Measurements from ENCODE around the gene RUNX2. TPM values are rescaled to one million over a fixed set of nuclear protein-coding genes. Genes with fewer than 3 reads are reported as not detected.

The RUNX2 gene
- total and polyA plus RNA-seq, 9 of the 15 experiments (the other 6 are each of a cell fraction or from before 2014, with no cell fraction given), result 0.29 to 1.00 (median 0.43) TPM

DNA sequence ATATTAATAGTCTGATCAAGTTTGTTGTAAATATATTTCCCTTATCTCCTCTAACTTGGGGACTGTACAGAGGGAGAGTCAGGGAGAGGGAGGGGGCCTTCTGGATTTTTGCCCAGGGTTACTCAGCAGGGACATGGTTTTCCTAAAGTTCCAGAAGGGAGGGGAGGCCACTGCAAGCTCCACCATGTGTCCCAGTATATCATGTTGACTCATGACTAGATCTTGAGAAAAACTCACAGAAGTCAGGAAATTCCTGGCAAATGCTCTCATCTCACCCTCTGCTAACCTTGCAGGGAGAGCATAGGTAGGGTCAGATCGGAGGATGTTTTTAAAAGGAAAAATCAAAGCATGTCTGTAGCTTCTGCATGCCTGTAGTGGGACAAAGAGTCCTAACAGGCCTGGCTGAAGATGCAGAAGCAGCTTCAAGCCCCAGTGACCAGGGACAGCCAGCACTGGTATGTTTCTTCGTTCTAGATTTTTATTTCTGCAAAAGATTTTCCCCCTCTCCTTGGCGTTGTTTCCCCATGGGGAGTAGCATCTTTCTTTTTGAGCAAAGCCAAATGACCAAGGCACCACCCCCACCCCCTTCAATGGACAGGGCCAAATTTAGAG is 322.5 kb downstream of the RUNX2 start:
- Histone ChIP-seq H3K27me3 (ENCODE audit: control insufficient read depth in 2 of 2, insufficient read depth in 2 of 2, low read length in 2 of 2) (peaks cover 12 to 26% of the 10 kb centered on the region in 2 experiments), H3K9me1 (ENCODE audit: control insufficient read depth, insufficient read depth, low read length) (no peaks in the 10 kb centered on the region), H3K27ac (ENCODE audit: extremely low read depth, low read depth, low read length) (no peak overlapping the region), H2AFZ (ENCODE audit: low read depth, low read length) (no peak overlapping the region), H3K9me3 (replicated peaks; ENCODE audit: control insufficient read depth, insufficient read depth, low read depth, low read length) (no peaks in the 10 kb centered on the region), H3K36me3 (ENCODE audit: control insufficient read depth, insufficient read depth, low read length) (no peaks in the 10 kb centered on the region), H3K4me3 (no peak overlapping the region), H4K20me1 (replicated peaks; ENCODE audit: control insufficient read depth, insufficient read depth, low read length) (no peaks in the 10 kb centered on the region), H3K4me2 (ENCODE audit: insufficient read depth, low read length) (no peak overlapping the region), H3K79me2 (ENCODE audit: control insufficient read depth, insufficient read depth, low read length) (no peaks in the 10 kb centered on the region), H3K4me1 (replicated peaks in 1 of 2; ENCODE audit: control insufficient read depth in 2 of 2, insufficient read depth in 2 of 2, low read length in 2 of 2) (no peaks in the 10 kb centered on the region), H3K9ac (ENCODE audit: insufficient read depth in 1 of 2, low read depth in 2 of 2, low read length in 2 of 2) (no peak overlapping the region)
- intact Hi-C loops (cut with micrococcal nuclease), result no loop called here
- in situ Hi-C loops (cut with MboI), result no loop called here
- DNase-seq (ENCODE audit: extremely low read depth in 1 of 4, low spot score in 3 of 4), result no peak
- ATAC-seq, result no peak
- 0% methylated on average over 3 of the region's 3 CpGs for WGBS (ENCODE audit: insufficient coverage, low coverage, missing lambda C conversion rate)
- CTCF ChIA-PET (ENCODE audit: low intra/inter-chr PET ratio), result no interaction called here
- no peak for FAIRE-seq
- BruUV-seq (replicated peaks), result no TSS peak
- POLR2A ChIA-PET, result interaction anchor here (0.6 to 1.6 kb wide), 3 partner anchors 9 to 211 kb away, joined by 3 to 4 read pairs (median 4); no protein-coding TSS in a partner anchor
- TF ChIP-seq, protein P1, sequence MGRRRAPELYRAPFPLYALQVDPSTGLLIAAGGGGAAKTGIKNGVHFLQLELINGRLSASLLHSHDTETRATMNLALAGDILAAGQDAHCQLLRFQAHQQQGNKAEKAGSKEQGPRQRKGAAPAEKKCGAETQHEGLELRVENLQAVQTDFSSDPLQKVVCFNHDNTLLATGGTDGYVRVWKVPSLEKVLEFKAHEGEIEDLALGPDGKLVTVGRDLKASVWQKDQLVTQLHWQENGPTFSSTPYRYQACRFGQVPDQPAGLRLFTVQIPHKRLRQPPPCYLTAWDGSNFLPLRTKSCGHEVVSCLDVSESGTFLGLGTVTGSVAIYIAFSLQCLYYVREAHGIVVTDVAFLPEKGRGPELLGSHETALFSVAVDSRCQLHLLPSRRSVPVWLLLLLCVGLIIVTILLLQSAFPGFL (CRISPR knock-in tag; IDR thresholded peaks at IDR 0.05), result no peak
- TF ChIP-seq ZNF431 (CRISPR knock-in tag; IDR thresholded peaks at IDR 0.05) (no peak), CBFB (CRISPR knock-in tag; IDR thresholded peaks at IDR 0.05) (no peak), NCOA4 (IDR thresholded peaks at IDR 0.05; ENCODE audit: partially characterized antibody) (no peak), MYBL2 (IDR thresholded peaks at IDR 0.05; ENCODE audit: low read depth) (no peak), MYBL2 (CRISPR knock-in tag; IDR thresholded peaks at IDR 0.05; ENCODE audit: borderline replicate concordance) (no peak), HDAC8 (tag; IDR thresholded peaks at IDR 0.05) (no peak), MTA1 (IDR thresholded peaks at IDR 0.05; ENCODE audit: borderline replicate concordance) (no peak)
- TF ChIP-seq, protein P2, sequence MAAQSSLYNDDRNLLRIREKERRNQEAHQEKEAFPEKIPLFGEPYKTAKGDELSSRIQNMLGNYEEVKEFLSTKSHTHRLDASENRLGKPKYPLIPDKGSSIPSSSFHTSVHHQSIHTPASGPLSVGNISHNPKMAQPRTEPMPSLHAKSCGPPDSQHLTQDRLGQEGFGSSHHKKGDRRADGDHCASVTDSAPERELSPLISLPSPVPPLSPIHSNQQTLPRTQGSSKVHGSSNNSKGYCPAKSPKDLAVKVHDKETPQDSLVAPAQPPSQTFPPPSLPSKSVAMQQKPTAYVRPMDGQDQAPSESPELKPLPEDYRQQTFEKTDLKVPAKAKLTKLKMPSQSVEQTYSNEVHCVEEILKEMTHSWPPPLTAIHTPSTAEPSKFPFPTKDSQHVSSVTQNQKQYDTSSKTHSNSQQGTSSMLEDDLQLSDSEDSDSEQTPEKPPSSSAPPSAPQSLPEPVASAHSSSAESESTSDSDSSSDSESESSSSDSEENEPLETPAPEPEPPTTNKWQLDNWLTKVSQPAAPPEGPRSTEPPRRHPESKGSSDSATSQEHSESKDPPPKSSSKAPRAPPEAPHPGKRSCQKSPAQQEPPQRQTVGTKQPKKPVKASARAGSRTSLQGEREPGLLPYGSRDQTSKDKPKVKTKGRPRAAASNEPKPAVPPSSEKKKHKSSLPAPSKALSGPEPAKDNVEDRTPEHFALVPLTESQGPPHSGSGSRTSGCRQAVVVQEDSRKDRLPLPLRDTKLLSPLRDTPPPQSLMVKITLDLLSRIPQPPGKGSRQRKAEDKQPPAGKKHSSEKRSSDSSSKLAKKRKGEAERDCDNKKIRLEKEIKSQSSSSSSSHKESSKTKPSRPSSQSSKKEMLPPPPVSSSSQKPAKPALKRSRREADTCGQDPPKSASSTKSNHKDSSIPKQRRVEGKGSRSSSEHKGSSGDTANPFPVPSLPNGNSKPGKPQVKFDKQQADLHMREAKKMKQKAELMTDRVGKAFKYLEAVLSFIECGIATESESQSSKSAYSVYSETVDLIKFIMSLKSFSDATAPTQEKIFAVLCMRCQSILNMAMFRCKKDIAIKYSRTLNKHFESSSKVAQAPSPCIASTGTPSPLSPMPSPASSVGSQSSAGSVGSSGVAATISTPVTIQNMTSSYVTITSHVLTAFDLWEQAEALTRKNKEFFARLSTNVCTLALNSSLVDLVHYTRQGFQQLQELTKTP (IDR thresholded peaks at IDR 0.05; ENCODE audit: low read depth in 1 of 2, partially characterized antibody in 2 of 2), result no peak
- TF ChIP-seq, protein P3, sequence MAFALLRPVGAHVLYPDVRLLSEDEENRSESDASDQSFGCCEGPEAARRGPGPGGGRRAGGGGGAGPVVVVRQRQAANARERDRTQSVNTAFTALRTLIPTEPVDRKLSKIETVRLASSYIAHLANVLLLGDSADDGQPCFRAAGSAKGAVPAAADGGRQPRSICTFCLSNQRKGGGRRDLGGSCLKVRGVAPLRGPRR (CRISPR knock-in tag; IDR thresholded peaks at IDR 0.05), result no peak
- TF ChIP-seq, protein P4, sequence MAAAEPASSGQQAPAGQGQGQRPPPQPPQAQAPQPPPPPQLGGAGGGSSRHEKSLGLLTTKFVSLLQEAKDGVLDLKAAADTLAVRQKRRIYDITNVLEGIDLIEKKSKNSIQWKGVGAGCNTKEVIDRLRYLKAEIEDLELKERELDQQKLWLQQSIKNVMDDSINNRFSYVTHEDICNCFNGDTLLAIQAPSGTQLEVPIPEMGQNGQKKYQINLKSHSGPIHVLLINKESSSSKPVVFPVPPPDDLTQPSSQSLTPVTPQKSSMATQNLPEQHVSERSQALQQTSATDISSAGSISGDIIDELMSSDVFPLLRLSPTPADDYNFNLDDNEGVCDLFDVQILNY (CRISPR knock-in tag; IDR thresholded peaks at IDR 0.05), result no peak
- TF ChIP-seq, protein P5, sequence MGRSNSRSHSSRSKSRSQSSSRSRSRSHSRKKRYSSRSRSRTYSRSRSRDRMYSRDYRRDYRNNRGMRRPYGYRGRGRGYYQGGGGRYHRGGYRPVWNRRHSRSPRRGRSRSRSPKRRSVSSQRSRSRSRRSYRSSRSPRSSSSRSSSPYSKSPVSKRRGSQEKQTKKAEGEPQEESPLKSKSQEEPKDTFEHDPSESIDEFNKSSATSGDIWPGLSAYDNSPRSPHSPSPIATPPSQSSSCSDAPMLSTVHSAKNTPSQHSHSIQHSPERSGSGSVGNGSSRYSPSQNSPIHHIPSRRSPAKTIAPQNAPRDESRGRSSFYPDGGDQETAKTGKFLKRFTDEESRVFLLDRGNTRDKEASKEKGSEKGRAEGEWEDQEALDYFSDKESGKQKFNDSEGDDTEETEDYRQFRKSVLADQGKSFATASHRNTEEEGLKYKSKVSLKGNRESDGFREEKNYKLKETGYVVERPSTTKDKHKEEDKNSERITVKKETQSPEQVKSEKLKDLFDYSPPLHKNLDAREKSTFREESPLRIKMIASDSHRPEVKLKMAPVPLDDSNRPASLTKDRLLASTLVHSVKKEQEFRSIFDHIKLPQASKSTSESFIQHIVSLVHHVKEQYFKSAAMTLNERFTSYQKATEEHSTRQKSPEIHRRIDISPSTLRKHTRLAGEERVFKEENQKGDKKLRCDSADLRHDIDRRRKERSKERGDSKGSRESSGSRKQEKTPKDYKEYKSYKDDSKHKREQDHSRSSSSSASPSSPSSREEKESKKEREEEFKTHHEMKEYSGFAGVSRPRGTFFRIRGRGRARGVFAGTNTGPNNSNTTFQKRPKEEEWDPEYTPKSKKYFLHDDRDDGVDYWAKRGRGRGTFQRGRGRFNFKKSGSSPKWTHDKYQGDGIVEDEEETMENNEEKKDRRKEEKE (IDR thresholded peaks at IDR 0.05; ENCODE audit: borderline replicate concordance in 1 of 2, control insufficient read depth in 1 of 2, low read depth in 2 of 2, low read length in 1 of 2), result no peak

Measured in K562 (cell line).